ENCODE data around the gene EEF1AKMT3.

DNA sequence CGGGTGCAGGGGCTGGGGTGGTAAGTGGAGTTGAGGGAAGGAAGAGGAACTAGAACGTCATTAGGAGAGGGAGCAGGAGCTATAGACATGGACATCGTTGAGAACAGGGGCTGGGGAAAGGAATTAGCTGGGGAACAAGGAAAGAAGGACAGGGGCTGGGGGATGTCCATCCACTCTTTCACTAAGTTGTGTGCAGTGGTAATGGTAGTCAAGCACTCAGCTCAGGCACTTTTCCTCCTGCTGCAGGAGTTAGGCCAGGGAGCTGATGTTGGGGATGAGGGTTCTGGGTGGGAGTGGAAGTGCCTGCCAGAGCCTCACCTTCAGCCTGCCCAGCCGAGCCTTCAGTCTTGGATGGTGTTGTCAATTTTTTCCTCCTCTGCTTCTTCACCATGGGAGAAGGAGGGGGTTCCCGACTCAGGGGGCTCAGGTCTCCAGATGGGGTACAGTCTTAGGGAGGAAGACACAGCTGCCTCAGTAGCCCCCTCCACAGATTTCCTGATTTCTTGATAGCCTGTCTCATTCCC, 43.0 kb upstream of the EEF1AKMT3 start:
- TF ChIP-seq, protein P1, sequence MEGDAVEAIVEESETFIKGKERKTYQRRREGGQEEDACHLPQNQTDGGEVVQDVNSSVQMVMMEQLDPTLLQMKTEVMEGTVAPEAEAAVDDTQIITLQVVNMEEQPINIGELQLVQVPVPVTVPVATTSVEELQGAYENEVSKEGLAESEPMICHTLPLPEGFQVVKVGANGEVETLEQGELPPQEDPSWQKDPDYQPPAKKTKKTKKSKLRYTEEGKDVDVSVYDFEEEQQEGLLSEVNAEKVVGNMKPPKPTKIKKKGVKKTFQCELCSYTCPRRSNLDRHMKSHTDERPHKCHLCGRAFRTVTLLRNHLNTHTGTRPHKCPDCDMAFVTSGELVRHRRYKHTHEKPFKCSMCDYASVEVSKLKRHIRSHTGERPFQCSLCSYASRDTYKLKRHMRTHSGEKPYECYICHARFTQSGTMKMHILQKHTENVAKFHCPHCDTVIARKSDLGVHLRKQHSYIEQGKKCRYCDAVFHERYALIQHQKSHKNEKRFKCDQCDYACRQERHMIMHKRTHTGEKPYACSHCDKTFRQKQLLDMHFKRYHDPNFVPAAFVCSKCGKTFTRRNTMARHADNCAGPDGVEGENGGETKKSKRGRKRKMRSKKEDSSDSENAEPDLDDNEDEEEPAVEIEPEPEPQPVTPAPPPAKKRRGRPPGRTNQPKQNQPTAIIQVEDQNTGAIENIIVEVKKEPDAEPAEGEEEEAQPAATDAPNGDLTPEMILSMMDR (conservative IDR thresholded peaks at IDR 0.05; ENCODE audit: low read length), result no peak
- no peak for TF ChIP-seq EZH2phosphoT487 (IDR thresholded peaks at IDR 0.05; ENCODE audit: borderline replicate concordance)

All from Loucy (cell line).